CD4-positive, alpha-beta T cell treated with Interleukin-15 for 1 hour (primary cell): ENCODE results near the gene FOLR1.
A peak's percentile ranks its signal among the peaks of the same experiment; 100 is the strongest.

Experiments used
- DNase-seq: peaks from one replicate; pipeline ENCODE4 v3.0.0-alpha.2; 2020

FOLR1 gene

DNA sequence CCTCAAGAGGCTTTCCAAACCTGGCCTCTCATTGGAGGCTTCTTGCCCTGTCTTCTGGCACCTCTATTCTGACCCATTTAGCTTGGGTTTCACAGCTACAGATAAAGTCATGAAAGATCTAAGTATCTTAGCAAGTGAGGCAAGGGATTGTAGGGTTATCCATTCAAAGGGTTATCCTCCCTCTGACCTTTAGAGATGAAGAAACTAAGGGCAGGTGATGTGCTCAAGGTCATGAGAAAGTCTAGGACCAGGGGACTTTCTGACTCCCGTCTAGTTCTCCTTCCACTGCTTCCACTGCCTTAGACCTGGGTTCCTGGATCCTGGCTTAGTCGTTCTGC, 44.8 kb downstream of the FOLR1 start:
- no peak for DNase-seq

DNA sequence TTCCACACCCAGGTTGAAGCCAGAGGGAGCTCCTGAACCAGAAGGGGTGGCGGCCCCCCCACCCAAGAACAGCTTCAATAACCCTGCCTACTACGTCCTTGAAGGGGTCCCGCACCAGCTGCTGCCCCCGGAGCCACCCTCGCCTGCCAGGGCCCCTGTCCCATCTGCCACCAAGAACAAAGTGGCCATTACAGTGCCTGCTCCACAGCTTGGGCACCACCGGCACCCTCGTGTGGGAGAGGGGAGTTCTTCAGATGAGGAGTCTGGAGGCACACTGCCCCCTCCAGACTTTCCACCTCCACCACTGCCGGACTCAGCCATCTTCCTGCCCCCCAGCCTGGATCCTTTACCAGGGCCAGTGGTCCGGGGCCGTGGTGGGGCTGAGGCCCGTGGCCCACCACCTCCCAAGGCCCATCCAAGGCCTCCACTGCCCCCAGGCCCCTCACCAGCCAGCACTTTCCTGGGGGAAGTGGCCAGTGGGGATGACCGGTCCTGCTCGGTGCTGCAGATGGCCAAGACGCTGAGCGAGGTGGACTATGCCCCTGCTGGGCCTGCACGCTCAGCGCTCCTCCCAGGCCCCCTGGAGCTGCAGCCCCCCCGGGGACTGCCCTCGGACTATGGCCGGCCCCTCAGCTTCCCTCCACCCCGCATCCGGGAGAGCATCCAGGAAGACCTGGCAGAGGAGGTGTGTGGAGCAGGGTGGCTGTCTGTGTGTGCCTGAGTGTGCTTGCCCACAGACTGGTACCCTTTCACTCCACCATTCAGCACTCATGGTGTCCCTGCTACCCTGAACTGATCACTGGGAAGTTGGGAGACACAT, 45.4 kb downstream of the FOLR1 start:
- DNase-seq = no peak

DNA sequence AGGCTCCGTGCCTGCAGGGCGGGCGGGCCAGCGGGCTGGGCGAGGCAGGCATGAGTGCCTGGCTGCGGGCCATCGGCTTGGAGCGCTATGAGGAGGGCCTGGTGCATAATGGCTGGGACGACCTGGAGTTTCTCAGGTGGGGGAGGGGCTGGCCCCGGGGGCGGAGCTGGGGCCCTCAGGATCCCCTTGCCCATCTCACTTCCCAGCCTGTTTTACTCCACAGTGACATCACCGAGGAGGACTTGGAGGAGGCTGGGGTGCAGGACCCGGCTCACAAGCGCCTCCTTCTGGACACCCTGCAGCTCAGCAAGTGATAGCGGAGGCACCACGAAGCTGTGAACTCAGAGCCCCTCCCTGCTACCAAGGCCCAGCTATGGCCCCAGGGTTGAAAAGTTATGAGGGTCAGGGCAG, 46.1 kb downstream of the FOLR1 start:
- DNase-seq = peak; percentile 57

DNA sequence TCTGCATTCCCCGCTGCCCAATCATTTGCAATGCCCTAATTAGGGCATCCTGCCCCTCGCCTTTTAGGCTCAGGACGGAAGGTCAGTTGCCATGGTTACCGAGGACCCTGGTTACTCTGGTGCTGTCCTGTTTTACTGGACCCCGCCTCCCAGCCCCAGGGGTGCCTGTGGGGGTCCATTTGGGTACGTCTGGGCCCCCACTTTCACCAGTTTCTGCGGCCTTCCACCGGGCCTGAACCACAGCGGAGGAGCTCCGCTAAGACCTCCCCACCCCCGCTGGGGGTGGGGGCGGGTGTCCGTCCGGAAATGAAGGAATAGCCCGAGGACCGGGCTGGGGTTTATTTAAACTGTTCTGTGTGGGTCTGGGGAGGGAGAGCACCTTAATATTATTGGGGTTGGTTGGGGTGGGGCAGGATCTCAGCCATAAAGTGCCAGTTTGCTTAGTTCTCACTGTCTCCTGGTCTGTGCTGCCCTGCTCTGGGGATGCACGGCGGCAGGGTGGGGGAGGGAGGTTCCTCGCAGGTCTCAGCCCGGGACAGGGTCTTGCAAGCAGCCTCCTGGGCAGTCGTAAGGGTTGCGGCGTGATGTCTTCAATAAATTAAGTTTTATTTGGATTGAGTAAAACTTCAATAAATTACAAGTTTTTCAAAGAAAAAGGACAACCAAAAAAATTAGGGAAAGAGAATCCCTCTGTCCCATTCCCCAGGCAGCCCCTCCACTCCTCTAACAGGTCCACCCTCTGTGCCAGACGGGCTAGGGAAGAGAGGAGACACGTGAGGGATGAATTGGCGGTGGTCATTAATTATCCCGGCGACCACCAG, 46.8 kb downstream of the FOLR1 start:
- DNase-seq = no peak

DNA sequence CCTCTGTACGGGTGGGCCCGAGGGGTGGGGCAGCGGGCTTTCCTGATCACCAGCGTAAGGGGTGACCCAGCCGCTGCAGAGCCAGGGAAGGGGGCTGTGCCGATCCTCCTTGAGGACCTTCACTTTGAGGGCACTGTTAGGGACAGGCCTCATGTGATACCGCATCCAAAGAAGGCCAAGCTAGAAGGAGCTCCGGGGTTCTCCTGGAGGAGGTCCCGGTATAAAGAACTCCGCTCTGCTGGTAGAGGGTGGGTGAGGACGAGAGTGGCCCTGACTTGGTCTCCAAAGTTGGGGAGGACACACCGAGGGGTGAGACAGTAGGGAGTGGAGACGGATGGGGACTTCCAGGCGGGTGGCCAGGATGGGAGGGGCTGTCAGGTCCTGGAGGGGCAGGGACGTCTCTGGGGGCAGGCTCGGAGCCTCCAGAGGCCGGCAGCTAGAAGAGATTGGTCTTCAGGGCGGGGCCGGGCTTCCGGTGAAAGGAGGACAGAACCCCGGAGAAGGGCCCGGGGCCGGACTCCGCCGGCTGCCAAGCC, 47.4 kb downstream of the FOLR1 start:
- DNase-seq = no peak

DNA sequence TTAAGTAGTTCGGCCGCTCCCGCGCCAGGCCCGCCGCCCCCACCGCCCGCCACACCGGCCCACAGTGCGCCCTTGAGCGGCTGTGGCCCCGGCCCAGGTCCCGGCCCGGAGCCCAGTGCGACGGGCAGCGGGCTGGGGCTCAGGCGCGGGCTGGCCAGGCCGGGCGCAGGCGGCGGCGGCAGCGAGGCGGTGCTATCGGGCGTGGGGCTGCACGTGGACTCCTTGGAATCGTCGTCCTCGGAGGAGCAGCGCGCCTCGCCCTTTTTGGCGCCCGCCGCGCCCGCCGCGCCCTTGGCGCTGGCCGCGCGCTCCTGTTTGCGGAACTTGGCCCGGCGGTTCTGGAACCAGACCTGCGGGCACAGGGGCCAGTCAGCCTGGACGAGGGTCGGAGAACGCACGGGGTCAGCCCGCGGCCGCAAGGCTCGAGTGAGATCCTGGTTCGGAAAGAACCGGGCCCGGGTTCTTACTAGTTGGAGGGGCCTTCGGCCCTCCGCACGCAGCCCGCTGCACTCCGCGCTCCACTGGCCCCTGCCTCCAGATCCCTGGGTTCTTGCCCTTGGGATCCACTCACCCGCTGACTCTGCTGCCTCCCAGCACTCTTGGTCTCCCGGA, 48.0 kb downstream of the FOLR1 start:
- DNase-seq = peak; percentile 31

DNA sequence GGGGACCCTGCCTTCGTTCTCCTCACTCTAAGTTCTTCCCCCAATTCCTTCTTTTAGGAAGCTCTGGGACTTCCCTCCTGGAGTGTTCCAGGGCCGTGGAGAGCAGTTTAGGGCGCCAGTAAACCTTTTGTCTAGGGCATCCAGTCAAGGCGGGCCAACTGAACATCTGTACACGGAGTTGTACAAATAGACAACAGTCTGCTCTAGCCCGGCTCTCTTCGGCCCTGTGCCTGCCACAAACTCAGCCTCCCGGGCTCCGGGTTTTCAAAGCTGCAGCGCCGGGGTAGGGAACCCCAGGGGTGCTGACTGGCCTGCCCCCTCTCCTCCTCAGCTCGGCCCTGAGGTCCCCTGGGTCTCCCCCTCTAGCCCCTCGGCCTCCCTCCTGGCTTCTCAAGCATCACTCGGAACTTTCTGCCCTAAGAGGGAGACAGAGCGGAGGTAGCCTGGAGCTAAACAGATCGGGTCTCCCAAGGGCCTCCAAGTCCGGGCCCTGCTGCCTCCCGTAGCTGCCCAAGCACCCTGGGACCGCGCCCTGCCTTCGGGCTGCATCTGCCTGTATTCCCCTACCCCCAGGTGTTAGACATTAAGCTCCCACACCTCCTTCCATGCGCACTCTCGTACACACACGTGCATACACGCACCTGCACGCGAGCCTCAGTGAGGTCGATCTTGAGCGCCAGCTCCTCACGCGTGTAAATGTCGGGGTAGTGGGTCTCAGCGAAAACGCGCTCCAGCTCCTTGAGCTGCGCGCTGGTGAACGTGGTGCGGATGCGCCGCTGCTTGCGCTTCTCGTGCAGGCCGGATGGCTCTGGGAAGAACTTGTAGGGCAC, 48.7 kb downstream of the FOLR1 start:
- DNase-seq = no peak

DNA sequence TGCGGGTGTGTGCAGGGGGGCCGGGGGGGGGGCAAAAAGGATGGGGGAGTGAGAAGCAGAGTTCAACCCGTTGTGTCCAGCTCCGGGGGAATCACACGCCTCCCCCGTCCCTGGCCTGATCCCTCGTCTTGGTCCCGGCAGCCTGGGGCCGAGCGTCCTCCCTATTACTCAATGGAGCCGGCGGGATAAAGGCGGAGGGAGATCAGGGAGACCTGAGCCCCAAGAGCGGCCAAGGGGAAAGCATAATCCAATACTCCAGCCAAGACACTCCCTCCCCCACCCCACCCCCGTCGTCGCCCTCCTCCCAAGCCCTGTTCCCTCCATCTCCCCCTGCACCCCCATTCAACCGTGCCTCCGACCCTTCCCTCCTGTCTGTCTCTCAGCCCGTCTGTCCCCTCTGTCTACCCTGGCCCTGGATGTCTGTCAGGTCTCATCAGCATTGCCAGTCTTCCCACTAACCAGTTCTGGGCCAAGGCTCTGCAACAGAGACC, 49.4 kb downstream of the FOLR1 start:
- DNase-seq = no peak

DNA sequence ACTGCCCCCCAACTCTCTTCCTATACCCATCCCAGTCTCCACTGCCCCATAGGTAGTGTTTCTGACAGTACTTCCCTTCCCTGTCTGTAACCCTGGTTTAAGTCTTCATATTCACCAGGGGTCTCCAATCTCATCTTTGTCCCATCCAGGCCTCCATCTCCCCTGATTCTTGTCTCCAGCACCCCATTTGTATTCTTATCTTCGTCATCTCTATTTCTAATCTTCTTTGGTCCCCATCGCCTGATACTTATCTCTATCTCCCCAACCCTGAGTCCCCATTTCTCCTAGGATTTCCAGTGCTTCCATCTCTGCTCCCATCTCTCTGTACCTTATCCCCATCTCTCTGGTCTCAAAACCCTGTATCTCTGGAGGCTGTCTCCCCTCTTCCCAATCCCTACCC, 50.2 kb downstream of the FOLR1 start:
- DNase-seq = no peak

DNA sequence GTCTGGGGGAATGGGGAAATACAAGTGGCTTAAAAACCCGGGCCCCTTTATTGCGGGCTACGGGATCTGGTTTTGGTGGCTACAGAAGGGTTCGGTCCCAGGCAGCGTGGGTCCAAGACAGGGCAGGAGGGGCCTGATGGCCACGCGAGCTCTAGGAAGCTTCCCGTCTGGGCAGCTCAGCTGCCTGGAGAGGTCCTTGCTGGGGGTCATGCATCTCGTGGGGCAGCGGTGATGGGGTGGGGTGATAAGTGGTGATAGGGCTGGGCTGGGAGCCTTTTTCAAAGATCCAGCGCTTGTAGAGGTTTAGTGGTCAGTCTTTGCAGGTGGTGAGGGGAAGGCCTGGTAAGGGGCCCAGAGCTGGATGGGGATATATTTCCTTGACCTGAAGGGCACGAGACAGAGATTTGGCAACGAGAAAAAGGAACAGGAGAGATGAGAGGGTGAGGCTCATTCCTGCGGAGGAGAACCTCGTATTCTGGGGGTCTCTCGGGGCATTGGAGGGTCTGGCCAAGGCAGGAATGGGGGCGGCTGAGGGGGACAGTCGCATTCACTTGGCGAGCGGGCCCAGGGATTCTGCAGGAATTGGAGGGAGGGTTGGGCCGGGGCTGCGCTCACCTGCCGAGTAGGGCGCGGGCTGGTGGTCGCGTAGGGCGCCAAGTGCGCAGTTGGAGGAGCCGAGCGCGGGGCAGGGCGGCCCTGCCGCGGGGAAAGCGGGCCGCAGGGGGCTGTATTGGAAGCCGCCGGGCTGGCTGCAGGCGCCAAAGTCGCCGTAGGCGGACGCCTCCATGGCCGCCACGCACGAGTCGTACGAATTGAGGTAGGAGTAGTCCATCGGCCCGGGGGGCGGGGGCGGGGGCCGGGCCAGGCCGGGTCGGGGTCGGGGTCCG, 51.5 kb downstream of the FOLR1 start:
- DNase-seq = no peak

DNA sequence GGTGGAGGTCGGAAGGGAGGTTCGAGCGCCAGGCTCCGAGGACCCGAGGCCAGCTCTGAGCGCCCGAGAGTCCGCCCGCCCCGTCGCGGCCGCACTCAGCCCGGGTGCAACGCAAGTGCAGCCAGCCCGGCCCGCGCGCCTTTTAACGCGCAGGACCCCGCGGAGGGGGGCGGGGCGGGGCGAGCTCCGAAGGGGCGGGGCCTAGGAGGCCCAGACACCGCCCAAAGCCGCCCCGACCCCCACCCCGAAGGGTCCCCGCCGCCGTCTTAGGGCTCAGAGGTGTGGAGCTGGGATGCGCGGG, 52.1 kb downstream of the FOLR1 start, which contains the start of gene PHOX2A:
Gene PHOX2A (minus strand): TSS at position 117 of the 301 bp plus-strand sequence. CDS start 172 bp downstream, outside the sequence.
- DNase-seq = no peak

DNA sequence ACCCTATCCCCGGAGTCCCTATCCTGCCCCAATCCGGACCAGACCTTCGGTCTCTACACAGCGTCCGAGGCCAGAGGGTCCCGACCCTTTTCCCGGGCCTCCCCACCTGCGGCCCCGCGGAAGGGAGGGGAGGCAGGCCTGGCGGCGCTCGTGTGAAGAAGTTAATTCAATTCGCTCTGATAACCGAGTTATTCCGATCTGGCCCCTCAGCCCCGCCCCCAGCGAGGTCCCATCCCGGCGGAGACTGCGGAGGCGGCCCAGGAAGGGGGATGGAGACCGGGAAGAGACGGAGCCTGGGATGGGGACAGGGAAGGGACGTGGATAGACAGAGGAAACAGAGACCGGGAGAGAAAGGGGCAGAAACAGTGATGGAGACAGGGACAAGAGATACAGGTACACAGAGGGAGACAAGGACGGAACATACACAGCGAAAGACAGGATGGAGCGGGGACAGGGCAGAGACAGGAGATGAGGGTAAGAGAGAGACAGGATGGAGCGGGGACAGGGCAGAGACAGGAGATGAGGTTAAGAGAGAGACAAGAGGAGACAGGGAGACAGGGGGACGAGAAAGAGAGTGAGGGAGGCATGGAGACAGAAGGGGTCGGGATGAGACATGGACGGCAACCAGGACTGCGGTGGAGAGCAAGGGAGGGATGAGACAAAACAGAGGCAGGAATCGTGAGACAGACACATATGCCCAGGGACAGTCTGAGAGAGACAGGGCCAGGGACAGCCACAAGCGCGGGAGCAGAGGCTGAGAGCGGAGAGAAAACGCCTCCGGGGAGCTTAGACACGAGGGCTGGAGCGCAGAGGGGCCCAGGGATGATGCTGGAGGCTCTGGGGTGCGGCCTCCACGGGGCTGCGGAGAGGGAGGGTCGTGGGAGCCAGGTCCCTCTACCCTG, 52.7 kb downstream of the FOLR1 start:
- no peak for DNase-seq

DNA sequence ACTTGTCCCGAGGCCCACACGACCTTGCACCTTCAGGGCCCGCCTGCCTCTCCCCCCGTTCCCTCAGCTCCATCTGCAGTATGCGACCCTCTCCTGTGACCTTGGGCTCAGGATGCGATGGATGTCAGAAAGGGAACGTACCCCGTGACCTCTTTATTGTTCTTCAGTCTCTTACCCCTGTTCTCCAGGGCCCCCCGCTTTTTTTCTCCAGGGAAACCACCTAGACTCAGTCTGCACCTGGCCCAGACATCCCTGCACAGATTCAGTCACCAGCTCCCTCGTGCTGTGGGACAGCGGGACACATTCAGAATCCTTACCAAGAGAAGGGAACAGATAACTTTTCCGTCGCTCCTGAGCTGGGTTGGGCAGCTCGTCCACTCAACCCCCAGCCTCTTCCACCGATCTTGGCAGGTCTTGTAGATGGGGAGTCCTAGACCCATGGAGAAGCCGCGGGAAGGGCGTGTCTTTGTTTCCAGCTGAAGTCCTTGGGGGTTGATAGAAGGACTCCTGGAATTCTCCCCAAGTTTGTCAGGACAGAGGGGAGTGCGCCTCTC, 53.4 kb downstream of the FOLR1 start:
- no peak for DNase-seq
